Brain microvascular endothelial cell (primary cell): ENCODE results near the gene CD82.
A peak's percentile ranks its signal among the peaks of the same experiment; 100 is the strongest.

ENCODE experiments used
- DNase-seq: peaks from one replicate; pipeline ENCODE4 v3.0.0-alpha.2; 2020
- H3K27ac ChIP-seq: fragments of 250-450 bp; sonication (Bioruptor Pico); 2 replicates; pipeline ENCODE4 v1.5.1; 2020; ENCODE audit warnings: mild to moderate bottlenecking, moderate library complexity
- H3K27me3 ChIP-seq: fragments of 250-450 bp; sonication (Bioruptor Pico); replicated peaks from 2 replicates; pipeline ENCODE4 v1.5.1; 2020; ENCODE audit warnings: mild to moderate bottlenecking
- H3K36me3 ChIP-seq: fragments of 250-450 bp; sonication (Bioruptor Pico); replicated peaks from 2 replicates; pipeline ENCODE4 v1.5.1; 2020; ENCODE audit warnings: mild to moderate bottlenecking
- H3K4me3 ChIP-seq: 2 replicates; pipeline ENCODE4 v1.5.1; 2011; ENCODE audit warnings: low read depth, mild to moderate bottlenecking, control low read depth, low read length, moderate library complexity
- CTCF ChIP-seq: IDR thresholded peaks from 2 replicates; pipeline ENCODE4 v1.5.1; 2011; ENCODE audit warnings: low read depth, mild to moderate bottlenecking, moderate library complexity, low read length, control low read depth, inconsistent platforms; ENCODE audit errors: missing control alignments
- in situ Hi-C: cut with HindIII; loops from 2 replicates; pipeline ENCODE4 v1.10.0; 2017; ENCODE audit warnings: low sequenced_read_pairs, low pct_ligation_motif_present

The CD82 gene

GRCh38 chr11:44521148-44521547, 44.3 kb upstream of the CD82 start:
- no peak for DNase-seq

GRCh38 chr11:44522294-44522693, 43.2 kb upstream of the CD82 start:
- TF ChIP-seq CTCF, result no peak
- in situ Hi-C loops, result no loop called here
- Histone ChIP-seq H3K27me3 (no peaks in the 10 kb centered on the region), H3K36me3 (no peaks in the 10 kb centered on the region), H3K4me3 (no peak overlapping the region), H3K27ac (no peak overlapping the region)
- no peak for DNase-seq

More at GRCh38 chr11:44521148-44521547, 44.3 kb upstream of the CD82 start:
- Histone ChIP-seq H3K27me3 (no peaks in the 10 kb centered on the region), H3K36me3 (no peaks in the 10 kb centered on the region), H3K27ac (no peak overlapping the region), H3K4me3 (no peak overlapping the region)
- in situ Hi-C loops, result no loop called here
- no peak for TF ChIP-seq CTCF

- in situ Hi-C loops, result no loop called here
- Histone ChIP-seq H3K4me3 (no peak overlapping the region), H3K36me3 (no peaks in the 10 kb centered on the region), H3K27ac (no peak overlapping the region), H3K27me3 (no peaks in the 10 kb centered on the region)
- TF ChIP-seq CTCF, result no peak
- no peak for DNase-seq
Measured at GRCh38 chr11:44524346-44524745, 41.1 kb upstream of the CD82 start.

GRCh38 chr11:44524751-44525201, 40.7 kb upstream of the CD82 start:
- TF ChIP-seq CTCF, result no peak
- peak; percentile 31 for DNase-seq
- Histone ChIP-seq H3K36me3 (no peaks in the 10 kb centered on the region), H3K4me3 (no peak overlapping the region), H3K27ac (no peak overlapping the region), H3K27me3 (no peaks in the 10 kb centered on the region)
- in situ Hi-C loops, result loop anchor here (25.0 kb wide), 1 partner anchor 412 kb away; no protein-coding TSS in a partner anchor

- Histone ChIP-seq H3K36me3 (no peaks in the 10 kb centered on the region), H3K27me3 (no peaks in the 10 kb centered on the region), H3K4me3 (no peak overlapping the region), H3K27ac (no peak overlapping the region)
- no peak for TF ChIP-seq CTCF
- in situ Hi-C loops, result loop anchor here (25.0 kb wide), 1 partner anchor 413 kb away; no protein-coding TSS in a partner anchor
- DNase-seq, result no peak
Measured at GRCh38 chr11:44525473-44526252, 39.8 kb upstream of the CD82 start.
